ENCODE results near the gene MEGF11. TPM values are rescaled to one million over a fixed set of nuclear protein-coding genes. Genes with fewer than 3 reads are reported as not detected.
A peak's percentile ranks its signal among the peaks of the same experiment; 100 is the strongest.

Gene MEGF11
- total RNA-seq, 1 donor from 2014 or later: 0.10 TPM

GRCh38 chr15:66139591-66140207 is 113.9 kb downstream of the MEGF11 start:
- DNase-seq: no peak

DNA sequence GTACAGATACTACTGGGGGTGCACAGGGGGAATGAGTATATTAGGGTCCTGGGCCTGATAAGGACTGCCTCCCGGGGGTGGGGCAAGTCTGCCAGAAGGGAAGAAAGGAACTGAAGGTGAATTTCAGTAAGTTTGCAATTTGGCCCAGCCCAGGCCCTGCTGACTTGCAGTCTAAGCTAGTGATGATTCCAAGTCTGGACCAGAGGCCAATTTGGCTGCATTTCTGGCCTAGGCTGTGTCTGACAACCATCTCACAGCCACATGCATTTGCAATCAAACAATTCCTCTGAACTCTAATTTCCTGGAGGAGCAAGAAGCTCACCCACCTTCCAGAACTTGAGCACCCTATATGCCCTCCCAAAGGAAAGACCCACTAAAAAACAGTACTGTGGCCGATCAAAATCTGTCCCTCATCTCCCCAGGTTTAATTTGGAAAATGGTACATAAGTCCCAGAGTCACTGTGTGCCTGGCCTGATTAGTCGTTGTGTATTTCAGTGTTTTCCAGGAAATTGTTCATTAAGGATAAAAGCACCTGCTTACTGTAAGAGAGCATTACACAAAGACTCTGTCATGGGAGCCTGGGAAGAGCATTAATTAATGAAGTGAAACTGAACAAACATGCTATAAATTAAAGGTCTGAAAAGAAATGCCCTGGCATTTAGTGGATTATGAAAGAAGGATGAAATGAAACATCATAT is 114.5 kb downstream of the MEGF11 start:
- DNase-seq: no peak

- no peak for DNase-seq
Measured at GRCh38 chr15:66138096-66138783, 115.3 kb downstream of the MEGF11 start.

DNA sequence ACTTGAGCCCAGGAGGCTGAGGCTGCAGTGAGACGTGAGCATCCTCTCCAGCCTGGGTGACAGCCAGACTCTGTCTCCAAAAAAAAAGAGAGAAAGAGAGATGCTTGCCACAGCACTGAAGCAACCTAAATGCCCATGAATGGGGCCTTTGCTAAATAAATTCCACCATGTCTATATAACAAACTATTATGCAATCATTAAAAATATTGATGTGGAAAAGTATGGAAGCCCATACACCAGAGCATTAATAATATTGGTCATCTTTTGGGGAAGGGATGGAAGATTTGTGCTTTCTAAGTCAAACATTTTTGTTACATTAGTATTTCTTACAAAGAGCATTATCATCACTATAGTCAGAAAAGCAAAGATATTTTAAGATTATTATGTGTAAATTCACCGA is 116.6 kb downstream of the MEGF11 start:
- DNase-seq: no peak

GRCh38 chr15:66135664-66136063 is 117.9 kb downstream of the MEGF11 start:
- no peak for DNase-seq

- no peak for DNase-seq
Measured at GRCh38 chr15:66134284-66134683, 119.3 kb downstream of the MEGF11 start.

- DNase-seq: no peak
Measured at GRCh38 chr15:66133247-66133885, 120.2 kb downstream of the MEGF11 start.

- DNase-seq: peak; percentile 41
Measured at GRCh38 chr15:66132251-66132816, 121.2 kb downstream of the MEGF11 start.

DNA sequence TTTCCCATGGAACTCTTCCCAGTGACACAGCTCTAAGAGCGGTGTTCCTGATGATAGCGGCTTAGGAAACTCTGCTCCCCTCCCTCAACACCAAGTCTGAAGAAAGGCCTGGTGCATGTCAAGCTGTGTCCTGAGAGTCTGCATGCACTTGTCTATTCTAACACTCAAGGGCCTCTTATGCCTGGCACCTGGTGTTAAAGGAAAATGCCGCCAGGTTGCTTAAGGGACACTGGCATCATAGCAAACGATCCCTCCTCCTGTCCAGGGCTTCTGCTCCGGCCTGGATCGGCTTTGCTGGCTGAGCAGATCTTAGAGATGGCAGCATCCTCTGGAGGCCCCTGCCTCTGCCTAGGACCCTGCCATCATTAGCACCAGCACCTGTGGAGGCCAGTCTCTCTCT is 121.7 kb downstream of the MEGF11 start:
- no peak for DNase-seq

DNA sequence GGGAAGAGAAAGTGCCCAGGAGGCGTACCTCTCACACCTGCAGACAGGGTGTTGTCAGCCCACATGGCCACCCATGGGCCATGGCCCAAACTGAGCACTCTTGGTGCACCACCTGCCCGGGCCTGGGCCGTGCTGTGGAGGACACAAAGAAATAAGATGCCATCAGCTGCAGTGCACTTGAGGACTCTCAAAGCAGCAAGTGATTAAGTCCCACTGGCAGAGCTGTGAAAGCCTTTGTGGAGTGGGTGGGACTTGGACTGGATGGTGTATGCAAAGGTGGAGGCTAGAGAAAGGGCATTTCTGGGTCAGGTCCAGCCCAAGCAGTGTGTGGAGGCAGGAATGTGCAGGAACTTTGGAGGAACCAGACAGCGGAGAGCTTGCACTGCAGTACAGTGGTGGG is 122.3 kb downstream of the MEGF11 start:
- no peak for DNase-seq

- DNase-seq: no peak
Measured at GRCh38 chr15:66130496-66131034, 123.0 kb downstream of the MEGF11 start.

DNA sequence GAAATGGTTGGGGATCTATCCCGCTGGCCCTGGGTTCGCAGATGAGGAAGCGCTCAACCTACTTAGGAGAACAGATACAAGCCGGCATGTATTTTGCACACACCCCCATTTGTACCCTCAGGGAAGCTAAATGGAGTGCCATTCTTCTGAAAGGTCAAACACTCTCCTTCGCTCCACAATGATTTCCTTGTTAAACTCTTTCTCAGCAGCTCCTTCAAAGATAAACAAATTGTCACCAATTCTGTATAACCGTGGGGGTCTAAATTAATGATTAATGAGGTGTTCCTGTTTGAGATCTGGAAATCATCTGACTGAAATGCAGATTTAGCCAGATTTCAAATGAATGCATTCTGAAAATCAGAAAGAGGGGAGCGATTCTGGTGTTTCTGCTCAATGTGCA is 124.0 kb downstream of the MEGF11 start:
- no peak for DNase-seq

DNA sequence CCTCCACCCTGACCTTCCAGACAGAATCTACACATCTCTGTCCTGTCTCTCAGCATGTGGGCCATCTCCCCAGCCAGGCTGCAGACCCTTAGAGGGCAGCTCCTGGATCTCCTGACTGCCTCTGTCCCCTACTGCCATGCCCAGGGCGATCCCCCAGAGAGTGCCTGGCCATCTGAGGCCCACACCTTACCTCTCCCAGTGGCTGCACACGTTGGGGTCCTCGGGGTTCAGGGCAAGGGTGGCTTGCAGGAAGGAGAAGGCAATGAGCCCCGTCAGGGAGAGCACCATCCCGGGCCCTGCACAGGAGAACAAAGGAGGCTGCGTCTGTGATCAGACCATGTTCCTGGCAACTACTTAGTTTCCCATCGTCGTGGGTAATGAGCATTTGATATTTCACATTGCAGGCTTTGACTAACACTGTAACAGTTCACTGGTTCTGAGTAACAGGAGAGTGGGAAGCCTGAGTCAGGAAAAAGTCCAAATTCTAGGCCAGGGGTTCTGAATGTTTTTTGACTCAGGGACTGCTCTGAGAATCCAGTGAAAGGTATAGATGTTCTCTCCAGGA is 125.4 kb downstream of the MEGF11 start:
- DNase-seq: no peak

GRCh38 chr15:66126456-66126855 is 127.1 kb downstream of the MEGF11 start:
- DNase-seq: no peak

GRCh38 chr15:66126031-66126441 is 127.5 kb downstream of the MEGF11 start:
- no peak for DNase-seq

GRCh38 chr15:66124651-66125050 is 128.9 kb downstream of the MEGF11 start:
- DNase-seq: no peak

GRCh38 chr15:66123799-66124198 is 129.8 kb downstream of the MEGF11 start:
- DNase-seq: no peak

DNA sequence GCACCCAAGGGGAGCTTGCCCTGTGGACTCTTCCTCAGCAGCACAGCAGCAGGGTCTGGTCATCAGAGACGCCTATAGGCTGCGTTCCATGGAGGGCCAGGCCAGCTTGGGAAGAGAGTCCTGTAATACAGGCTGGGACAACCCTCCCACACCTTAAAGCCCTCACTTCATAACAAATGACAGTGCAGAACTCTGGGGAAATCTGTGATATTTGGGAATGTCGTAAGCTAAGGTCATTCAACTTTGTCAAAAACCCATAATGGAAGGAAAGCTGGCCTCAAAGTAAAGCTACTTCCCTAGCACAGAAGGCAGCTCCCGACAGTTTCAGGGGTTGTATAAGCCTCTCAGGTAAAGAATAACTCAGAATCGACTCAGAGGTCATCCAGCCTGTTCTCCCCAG is 133.1 kb downstream of the MEGF11 start:
- DNase-seq: no peak

GRCh38 chr15:66117841-66118240 is 135.7 kb downstream of the MEGF11 start:
- DNase-seq: no peak

- no peak for DNase-seq
Measured at GRCh38 chr15:66115568-66116206, 137.9 kb downstream of the MEGF11 start.

DNA sequence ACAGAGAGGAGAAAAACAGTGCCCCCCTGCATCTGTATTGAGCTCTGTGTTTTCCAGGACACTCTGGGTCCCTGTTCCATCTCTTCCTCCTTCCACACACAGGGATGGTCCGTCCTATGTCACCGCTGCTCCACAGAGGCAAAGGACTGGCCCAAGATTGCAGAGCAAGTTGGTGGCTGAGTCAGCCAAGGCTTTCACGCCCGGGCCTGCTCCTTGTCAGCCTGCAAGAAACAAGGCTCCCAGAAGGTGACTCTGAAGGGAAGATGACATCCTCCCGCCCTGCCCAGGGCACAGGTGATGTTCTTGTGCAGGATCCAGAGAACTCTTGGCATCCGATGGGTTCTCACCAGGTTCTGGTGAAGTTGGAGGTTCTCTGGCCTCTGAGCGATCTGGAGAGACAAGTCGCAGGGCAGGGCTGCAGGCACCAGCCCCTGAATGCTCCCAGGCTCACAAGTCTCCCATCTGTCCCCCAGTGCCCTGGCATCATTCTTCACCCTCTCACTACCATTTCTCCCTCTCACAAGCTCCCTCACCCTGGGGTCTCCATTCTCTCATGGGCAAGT is 138.6 kb downstream of the MEGF11 start:
- no peak for DNase-seq

Measured in tongue (tissue), 2 donors.